Measurements from ENCODE around the gene BACH2.

GRCh38 chr6:90175627-90176538 is 120.8 kb downstream of the BACH2 start:
- TF ChIP-seq EZH2phosphoT487 (IDR thresholded peaks at IDR 0.05; ENCODE audit: borderline replicate concordance), result no peak
- no peak for TF ChIP-seq CTCF (IDR thresholded peaks at IDR 0.05 in 2 of 3, conservative IDR thresholded peaks at IDR 0.05 in 1 of 3; ENCODE audit: borderline replicate concordance in 1 of 3, insufficient read depth in 1 of 3, low read depth in 2 of 3, low read length in 2 of 3)
- TF ChIP-seq YY1 (IDR thresholded peaks at IDR 0.05; ENCODE audit: extremely low read depth, insufficient replicate concordance, low read depth, low read length), result no peak
- TF ChIP-seq EZH2 (IDR thresholded peaks at IDR 0.05), result no peak
- TF ChIP-seq REST (IDR thresholded peaks at IDR 0.05; ENCODE audit: low read depth), result no peak
- no peak for TF ChIP-seq ATF3 (IDR thresholded peaks at IDR 0.05)
- TF ChIP-seq JUND (IDR thresholded peaks at IDR 0.05), result no peak
- TF ChIP-seq TCF7L2 (IDR thresholded peaks at IDR 0.05; ENCODE audit: borderline replicate concordance, extremely low read depth, insufficient read depth, insufficient read length), result no peak

All from HCT116 (cell line).